Measurements from ENCODE around the gene CHST1.

GRCh38 chr11:45643598-45644260 is 21.7 kb downstream of the CHST1 start:
- TF ChIP-seq, protein P1, sequence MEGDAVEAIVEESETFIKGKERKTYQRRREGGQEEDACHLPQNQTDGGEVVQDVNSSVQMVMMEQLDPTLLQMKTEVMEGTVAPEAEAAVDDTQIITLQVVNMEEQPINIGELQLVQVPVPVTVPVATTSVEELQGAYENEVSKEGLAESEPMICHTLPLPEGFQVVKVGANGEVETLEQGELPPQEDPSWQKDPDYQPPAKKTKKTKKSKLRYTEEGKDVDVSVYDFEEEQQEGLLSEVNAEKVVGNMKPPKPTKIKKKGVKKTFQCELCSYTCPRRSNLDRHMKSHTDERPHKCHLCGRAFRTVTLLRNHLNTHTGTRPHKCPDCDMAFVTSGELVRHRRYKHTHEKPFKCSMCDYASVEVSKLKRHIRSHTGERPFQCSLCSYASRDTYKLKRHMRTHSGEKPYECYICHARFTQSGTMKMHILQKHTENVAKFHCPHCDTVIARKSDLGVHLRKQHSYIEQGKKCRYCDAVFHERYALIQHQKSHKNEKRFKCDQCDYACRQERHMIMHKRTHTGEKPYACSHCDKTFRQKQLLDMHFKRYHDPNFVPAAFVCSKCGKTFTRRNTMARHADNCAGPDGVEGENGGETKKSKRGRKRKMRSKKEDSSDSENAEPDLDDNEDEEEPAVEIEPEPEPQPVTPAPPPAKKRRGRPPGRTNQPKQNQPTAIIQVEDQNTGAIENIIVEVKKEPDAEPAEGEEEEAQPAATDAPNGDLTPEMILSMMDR (IDR thresholded peaks at IDR 0.05; ENCODE audit: insufficient read depth, low read depth, low read length) = no peak
- TF ChIP-seq EZH2 (IDR thresholded peaks at IDR 0.05; ENCODE audit: insufficient read depth, low read length) = no peak

Measured in astrocyte (in vitro differentiated cells and primary cell).